GM10266 (cell line): ENCODE measurements around the gene CD40LG.

Source experiments
- DNase-seq: peaks from one replicate; pipeline ENCODE4 v3.0.0; 2012; ENCODE audit errors: extremely low spot score
- TF ChIP-seq, protein P1 (sequence below): IDR thresholded peaks from 2 replicates; pipeline ENCODE4 v1.5.1; 2012; ENCODE audit warnings: mild to moderate bottlenecking, low read depth; ENCODE audit not compliant: control insufficient read depth, insufficient read depth; ENCODE audit errors: missing control alignments

CD40LG gene

GRCh38 chrX:136619899-136620505 is 28.0 kb upstream of the CD40LG start:
- TF ChIP-seq, protein P1, sequence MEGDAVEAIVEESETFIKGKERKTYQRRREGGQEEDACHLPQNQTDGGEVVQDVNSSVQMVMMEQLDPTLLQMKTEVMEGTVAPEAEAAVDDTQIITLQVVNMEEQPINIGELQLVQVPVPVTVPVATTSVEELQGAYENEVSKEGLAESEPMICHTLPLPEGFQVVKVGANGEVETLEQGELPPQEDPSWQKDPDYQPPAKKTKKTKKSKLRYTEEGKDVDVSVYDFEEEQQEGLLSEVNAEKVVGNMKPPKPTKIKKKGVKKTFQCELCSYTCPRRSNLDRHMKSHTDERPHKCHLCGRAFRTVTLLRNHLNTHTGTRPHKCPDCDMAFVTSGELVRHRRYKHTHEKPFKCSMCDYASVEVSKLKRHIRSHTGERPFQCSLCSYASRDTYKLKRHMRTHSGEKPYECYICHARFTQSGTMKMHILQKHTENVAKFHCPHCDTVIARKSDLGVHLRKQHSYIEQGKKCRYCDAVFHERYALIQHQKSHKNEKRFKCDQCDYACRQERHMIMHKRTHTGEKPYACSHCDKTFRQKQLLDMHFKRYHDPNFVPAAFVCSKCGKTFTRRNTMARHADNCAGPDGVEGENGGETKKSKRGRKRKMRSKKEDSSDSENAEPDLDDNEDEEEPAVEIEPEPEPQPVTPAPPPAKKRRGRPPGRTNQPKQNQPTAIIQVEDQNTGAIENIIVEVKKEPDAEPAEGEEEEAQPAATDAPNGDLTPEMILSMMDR, result no peak
- no peak for DNase-seq

- DNase-seq, result no peak
Measured at GRCh38 chrX:136620780-136621179, 27.2 kb upstream of the CD40LG start.

DNA sequence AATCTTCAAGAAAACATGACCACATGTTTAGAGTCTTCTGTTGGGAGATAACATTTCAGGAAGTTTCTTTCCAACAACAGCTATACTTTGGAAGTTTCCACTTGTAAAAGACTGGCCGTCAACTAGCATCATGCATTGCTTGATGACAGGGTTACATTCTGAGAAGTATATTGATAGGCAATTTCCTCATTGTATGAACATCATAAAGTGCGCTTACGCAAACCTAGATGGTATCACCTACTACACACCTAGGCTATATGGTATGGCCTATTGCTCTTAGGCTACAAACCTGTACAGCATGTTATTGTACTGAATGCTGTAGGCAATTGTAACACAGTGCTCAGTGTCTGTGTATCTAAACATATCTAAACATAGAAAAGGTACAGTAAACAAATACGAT is 25.4 kb upstream of the CD40LG start:
- TF ChIP-seq, protein P1, result no peak
- no peak for DNase-seq

More at GRCh38 chrX:136620780-136621179, 27.2 kb upstream of the CD40LG start:
- TF ChIP-seq, protein P1, result no peak

DNA sequence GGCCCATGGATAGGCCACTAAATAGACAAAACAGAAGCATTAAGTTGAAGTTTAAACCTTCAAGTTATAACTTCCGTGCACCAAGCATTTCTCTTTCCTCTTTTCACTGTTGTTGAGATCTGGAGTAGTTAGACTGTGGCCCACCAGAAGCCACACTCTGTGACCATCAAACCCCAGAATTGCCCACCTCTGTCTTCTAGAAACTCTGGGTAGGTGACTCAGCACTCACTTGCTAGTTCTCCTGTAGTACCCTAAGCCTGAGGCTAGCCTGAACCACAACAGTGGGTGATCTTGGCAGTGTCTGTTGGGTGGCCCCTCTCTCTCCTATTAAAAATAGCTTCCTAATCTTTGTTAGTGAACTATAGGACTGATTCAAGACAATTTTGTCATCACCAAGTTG is 24.6 kb upstream of the CD40LG start:
- TF ChIP-seq, protein P1, result no peak
- DNase-seq, result no peak

GRCh38 chrX:136625246-136625645 is 22.7 kb upstream of the CD40LG start:
- DNase-seq, result no peak

GRCh38 chrX:136626237-136626636 is 21.7 kb upstream of the CD40LG start:
- TF ChIP-seq, protein P1, result no peak
- peak; percentile 6 for DNase-seq

More at GRCh38 chrX:136625246-136625645, 22.7 kb upstream of the CD40LG start:
- TF ChIP-seq, protein P1, result no peak

GRCh38 chrX:136626891-136627290 is 21.1 kb upstream of the CD40LG start:
- TF ChIP-seq, protein P1, result no peak
- DNase-seq, result no peak
